ENCODE results near the gene RAPGEF3.

DNA sequence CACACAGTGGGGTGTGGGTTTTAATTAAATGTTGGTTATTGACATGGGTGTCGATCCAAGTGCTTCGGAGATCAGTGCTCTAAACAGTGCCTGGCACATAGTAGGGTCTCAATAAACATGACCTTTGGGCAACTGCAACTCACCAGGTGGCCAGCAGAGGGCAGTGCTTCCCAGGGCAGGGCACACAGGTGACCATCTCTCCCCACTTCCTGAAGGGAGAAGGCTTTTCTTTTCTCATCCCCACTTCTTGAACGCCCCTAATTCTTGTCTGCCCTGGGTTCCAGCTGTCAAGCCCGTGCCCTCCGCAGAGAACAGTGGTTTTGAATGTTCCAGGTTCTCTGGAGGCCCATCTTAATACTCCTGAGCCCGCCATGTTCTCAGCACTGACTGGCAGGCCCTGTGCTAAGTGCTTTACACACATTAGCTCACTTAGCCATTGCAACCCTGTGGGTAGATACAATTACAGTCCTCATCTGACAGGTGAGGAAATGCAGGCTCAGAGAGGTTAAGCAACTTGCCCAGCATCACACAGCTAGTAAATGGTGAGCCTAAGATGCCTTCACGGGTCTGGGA, 16.3 kb downstream of the RAPGEF3 start:
- TF ChIP-seq, protein P1, sequence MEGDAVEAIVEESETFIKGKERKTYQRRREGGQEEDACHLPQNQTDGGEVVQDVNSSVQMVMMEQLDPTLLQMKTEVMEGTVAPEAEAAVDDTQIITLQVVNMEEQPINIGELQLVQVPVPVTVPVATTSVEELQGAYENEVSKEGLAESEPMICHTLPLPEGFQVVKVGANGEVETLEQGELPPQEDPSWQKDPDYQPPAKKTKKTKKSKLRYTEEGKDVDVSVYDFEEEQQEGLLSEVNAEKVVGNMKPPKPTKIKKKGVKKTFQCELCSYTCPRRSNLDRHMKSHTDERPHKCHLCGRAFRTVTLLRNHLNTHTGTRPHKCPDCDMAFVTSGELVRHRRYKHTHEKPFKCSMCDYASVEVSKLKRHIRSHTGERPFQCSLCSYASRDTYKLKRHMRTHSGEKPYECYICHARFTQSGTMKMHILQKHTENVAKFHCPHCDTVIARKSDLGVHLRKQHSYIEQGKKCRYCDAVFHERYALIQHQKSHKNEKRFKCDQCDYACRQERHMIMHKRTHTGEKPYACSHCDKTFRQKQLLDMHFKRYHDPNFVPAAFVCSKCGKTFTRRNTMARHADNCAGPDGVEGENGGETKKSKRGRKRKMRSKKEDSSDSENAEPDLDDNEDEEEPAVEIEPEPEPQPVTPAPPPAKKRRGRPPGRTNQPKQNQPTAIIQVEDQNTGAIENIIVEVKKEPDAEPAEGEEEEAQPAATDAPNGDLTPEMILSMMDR (IDR thresholded peaks at IDR 0.05): peak; percentile 88 to 97 (median 93)
- TF ChIP-seq EP300 (IDR thresholded peaks at IDR 0.05) (no peak), POLR2A (IDR thresholded peaks at IDR 0.05) (no peak), POLR2AphosphoS5 (IDR thresholded peaks at IDR 0.05) (no peak)

All from upper lobe of left lung (tissue), 4 donors.